NCI-H1048 (cell line): ENCODE data around the gene BMX.

Experiments
- DNase-seq: peaks from one replicate; lab custom pipeline; 2025; lab: John Stamatoyannopoulos, UW

The BMX gene

DNA sequence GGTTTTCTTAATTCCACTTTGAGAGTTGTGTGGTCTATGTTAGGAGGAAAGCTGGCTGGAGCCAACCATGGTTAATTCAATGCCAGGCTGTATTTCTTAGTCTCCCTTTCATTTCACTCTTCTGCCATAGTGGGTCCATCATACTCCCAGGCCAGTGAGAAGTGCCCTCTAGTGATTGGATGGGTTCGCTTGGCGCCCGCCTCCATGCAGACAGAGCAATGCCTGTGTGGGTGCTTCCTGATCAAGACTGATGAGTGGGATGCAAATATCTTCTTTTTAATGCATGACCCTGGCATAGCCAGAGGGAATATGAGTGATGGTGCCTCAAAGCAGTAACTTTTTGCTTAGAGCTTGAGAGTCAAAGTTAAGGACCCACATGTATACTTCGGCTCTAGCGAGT lies 6.4 kb downstream of the BMX start:
- peak; percentile 11 for DNase-seq

DNA sequence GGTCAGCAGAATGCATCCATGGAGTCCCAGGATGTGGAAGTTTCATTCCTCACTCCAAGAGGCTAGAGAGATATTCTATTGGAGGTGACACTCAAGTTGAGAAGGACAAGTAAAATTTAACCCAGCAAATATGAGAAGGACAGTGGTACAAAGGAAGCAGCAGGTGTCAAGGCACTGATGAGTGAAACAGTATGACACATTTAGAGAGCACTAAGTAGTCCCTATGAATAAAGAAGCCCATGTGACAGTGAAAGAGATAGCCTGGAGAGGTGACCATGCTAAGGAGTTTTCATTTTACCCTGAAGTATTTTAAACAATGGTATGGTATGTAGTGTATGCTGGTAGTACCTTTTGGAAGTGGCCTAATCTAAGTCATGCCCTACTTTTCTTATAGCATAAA lies 9.2 kb downstream of the BMX start:
- DNase-seq: no peak

GRCh38 chrX:15511563-15511962 lies 11.0 kb downstream of the BMX start:
- no peak for DNase-seq

DNA sequence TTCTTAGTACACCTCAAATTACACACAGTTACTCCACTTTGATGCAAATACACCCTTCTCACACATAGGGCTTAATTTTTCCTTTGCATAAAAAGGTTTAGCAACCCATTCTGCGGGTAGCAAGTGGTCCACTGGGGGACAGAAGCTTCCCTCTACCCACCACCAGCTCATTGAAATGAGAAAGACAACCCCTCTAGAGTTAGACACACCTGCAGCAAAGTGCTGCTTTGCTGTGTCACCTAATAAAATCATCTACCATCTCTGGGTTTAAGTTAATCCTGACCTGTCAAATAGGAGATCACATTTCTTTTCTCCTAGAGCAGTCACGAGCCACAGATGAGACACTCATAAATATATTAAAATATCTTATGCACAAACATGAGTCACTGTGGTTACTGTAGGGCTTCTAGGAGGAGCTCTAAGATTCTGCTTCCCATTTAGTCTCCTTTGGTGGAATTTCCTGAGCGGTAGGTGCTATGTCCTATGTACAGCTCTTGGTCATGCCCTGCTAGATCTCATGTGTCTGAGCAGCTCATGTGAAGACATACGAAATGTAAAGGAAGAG lies 11.9 kb downstream of the BMX start:
- no peak for DNase-seq

DNA sequence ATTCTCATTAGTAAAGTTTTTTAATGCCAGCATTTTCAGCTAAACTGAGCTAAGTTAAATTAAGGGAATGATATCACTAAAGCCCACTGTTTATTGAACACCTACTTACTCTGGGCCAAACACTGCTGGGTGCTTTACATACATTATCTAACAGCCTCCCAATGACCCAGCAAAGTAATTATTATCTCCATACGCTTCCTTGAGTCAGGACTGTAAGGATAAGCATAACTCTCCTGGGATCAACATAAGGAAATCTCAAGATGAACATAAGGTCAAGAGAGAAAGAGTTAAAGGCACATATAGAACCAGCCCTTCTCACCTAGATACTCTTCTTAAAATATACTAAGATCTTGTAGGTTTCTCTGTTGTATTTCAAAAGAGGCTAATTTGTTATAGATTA lies 13.7 kb downstream of the BMX start:
- DNase-seq: no peak

DNA sequence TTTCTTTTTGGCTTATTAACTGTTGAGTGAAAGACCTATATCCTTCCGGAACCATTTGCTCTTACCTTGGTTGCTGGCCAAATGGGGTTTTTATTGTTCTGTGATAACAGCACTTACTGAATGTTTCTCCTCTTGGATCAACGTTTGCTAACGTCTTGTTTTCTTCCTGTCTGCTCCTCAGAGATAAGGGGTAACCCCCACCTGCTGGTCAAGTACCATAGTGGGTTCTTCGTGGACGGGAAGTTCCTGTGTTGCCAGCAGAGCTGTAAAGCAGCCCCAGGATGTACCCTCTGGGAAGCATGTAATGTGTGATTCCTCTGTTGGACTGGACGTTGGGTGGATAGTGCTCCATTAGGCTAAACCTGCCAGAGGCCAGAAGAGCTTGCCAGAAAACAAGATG lies 15.3 kb downstream of the BMX start:
- no peak for DNase-seq

DNA sequence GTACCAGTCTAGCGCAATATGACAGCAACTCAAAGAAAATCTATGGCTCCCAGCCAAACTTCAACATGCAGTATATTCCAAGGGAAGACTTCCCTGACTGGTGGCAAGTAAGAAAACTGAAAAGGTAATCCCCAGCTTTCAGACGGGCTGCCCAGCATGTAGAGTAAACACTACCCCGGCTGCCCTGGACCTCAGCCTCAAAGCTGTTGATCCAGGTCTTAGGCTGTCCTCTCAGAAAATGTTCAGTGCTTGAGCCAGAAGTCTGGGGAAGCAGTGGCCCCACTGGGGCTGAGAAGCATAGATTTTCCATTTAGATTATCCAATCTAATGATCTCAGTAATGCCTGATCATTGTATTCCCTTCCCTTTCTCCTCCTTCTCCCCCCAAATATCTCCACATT lies 21.9 kb downstream of the BMX start:
- DNase-seq: no peak

GRCh38 chrX:15523088-15523487 lies 22.5 kb downstream of the BMX start:
- no peak for DNase-seq

DNA sequence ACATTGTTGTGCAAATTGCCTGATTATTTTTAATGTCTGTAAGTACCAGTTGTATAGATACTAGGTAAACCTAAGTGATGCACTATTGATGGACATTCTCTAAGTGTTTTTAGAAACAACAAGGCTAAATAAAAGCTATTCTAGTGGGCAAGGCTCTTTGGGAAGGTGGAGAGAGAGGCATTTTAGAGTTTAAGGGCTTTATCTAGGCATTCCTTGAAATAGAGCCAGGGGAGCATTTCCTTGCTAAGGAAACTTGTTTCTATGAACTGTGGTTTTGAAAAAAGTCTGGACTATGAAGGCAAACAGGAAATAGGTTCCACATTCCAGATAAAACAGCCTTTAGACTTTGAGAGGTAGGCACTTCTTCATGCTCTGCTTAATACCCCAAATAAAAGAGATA lies 23.8 kb downstream of the BMX start:
- no peak for DNase-seq

- peak; percentile 1 for DNase-seq
Measured at GRCh38 chrX:15525664-15526416, 25.2 kb downstream of the BMX start.

GRCh38 chrX:15529165-15529564 lies 28.6 kb downstream of the BMX start:
- no peak for DNase-seq

GRCh38 chrX:15530318-15530717 lies 29.7 kb downstream of the BMX start:
- DNase-seq: no peak

GRCh38 chrX:15546745-15547144 lies 46.1 kb downstream of the BMX start:
- no peak for DNase-seq

DNA sequence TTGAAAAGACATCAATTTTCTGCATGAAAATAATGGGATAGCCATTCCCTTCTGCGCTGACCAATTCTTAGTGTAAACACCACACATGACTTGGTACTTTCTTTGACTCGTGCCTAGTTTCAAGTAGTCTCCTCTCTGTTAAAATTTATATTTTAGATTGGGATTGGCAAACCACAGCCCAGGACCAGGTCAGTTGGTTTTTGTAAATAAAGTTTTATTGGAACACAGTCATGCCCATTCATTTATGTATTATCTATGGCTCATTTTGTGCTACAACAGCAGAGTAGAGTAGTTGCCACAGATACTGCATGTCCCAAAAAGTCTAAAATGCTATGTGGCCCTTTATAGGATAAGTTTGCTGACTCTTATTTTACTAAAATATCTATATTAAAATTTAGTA lies 46.7 kb downstream of the BMX start:
- DNase-seq: no peak

- DNase-seq: no peak
Measured at GRCh38 chrX:15549189-15550012, 48.8 kb downstream of the BMX start.

- no peak for DNase-seq
Measured at GRCh38 chrX:15559227-15559626, 58.6 kb downstream of the BMX start.

DNA sequence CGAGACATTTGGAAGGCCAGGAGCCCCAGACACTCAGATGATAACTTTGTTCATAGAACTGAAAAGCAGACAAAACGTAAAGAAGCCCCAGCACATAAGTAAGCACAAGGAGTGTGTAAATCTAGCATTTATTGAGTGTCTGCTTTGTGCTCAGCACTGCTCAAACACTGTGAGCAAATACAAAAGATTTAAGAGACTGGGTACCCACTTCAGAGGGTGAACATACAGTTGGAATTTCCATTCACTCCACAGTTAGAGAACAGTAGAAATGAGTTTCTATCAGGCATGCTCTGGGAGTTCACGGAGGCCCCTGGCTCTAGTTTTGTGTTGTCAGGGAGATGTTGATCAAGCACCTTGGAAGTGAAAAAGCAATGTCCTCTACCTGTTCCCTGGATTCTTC lies 60.3 kb downstream of the BMX start:
- DNase-seq: no peak

- no peak for DNase-seq
Measured at GRCh38 chrX:15563056-15563455, 62.4 kb downstream of the BMX start.

DNA sequence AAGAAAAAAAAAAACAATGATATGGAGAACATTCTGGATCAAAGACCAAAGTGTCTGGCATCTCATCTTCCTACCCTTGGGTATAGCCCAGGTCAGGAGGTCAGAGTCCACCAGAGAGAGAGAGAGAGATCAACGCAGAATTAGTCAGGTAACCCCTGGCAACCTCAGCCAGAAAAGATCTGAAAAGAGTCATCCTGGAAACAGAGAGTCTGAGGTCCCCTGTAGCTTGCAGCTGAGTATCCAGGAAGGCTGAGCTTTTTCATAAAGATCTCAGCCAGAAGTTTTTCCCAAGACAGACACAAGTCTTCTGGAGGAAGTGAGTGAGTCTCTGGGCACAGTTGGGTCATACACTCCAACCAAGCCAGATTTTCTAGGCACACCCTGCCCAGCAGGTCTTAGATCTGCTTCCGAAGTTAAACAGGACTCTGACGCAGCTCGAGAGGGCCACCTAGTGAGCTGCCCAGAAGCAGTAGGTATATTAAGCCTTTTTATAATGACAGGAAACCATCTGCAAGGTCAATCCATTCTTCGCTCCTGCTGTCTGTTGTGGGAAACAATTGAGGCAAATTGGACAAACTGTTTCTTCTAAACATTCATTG lies 64.5 kb downstream of the BMX start:
- no peak for DNase-seq

GRCh38 chrX:15566244-15566643 lies 65.6 kb downstream of the BMX start:
- DNase-seq: no peak

GRCh38 chrX:15567267-15567666 lies 66.7 kb downstream of the BMX start:
- DNase-seq: no peak

- no peak for DNase-seq
Measured at GRCh38 chrX:15567886-15568616, 67.4 kb downstream of the BMX start.
